Measurements from ENCODE around the gene CTRB1.

Gene CTRB1

GRCh38 chr16:75252049-75252864, 33.5 kb downstream of the CTRB1 start:
- no peak for TF ChIP-seq CTCF (IDR thresholded peaks at IDR 0.05)
- TF ChIP-seq ZFX (IDR thresholded peaks at IDR 0.05; ENCODE audit: borderline replicate concordance) = no peak
- peak overlapping the region; percentile 90 for H3K27ac ChIP-seq

GRCh38 chr16:75252946-75253911, 34.4 kb downstream of the CTRB1 start:
- peak overlapping the region; percentile 90 for H3K27ac ChIP-seq

GRCh38 chr16:75254359-75254837, 35.6 kb downstream of the CTRB1 start:
- peak overlapping the region; percentile 75 for H3K27ac ChIP-seq

More at GRCh38 chr16:75252946-75253911, 34.4 kb downstream of the CTRB1 start:
- no peak for TF ChIP-seq ZFX (IDR thresholded peaks at IDR 0.05; ENCODE audit: borderline replicate concordance)
- no peak for TF ChIP-seq CTCF (IDR thresholded peaks at IDR 0.05)

DNA sequence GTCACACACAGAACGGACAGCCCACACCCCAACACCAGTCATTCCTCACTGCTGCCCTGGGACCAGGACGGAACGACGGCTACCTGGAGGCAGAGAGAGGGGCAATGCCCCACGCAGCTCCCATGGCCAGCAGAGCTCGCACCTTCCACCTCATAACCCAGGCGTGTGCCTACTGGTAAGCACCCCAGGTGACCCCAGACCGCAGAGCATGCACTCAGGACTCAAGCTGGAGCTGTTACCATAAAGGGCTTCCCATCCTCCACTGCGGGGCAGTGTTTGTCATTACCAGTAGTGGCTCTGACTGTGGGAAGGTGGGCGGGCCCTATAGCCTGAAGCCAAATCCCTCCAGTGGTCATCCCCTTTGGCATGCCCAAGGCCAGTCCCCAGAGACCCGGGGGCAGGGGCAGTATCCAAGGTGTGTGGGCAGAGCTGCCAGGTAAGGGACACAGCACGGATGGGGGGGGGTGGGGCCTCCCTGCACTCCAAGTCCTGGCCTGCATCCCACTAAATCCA, 37.3 kb downstream of the CTRB1 start:
- H3K27ac ChIP-seq = no peak overlapping the region
- TF ChIP-seq ZFX (IDR thresholded peaks at IDR 0.05; ENCODE audit: borderline replicate concordance) (no peak), CTCF (IDR thresholded peaks at IDR 0.05) (no peak)

More at GRCh38 chr16:75254359-75254837, 35.6 kb downstream of the CTRB1 start:
- no peak for TF ChIP-seq CTCF (IDR thresholded peaks at IDR 0.05)
- TF ChIP-seq ZFX (IDR thresholded peaks at IDR 0.05; ENCODE audit: borderline replicate concordance) = no peak

DNA sequence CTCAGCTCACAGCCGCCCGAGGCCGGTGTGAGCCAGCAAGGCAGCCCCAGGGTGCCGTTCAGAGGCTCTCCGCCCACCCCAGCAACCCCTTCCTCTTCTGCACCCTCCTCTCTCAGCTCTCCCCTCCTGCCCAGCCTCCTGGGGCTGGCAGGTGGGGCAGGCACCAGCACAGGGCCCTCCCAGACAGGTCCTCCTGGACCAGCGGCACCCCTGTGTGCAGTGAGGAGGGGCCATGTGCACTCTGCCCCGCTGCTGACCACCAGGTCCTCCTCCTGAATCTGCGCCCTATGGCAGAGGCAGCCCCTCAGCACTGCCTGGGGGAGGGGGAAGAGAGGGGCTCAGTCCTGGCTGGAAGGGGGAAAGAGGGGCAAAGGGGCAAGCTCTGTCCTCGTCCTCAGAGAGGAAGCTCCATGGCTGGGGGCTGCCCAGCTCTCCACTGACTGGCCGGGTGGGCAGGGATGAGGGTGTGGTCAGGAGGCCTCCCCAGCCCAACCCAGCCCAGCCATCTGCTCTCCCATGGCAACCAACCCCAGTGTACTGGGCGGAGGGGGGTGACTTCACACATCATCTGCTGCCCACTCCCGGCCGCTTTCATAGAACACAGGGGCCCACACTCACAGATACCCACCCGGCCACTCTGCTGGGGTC, 38.0 kb downstream of the CTRB1 start:
- no peak for TF ChIP-seq ZFX (IDR thresholded peaks at IDR 0.05; ENCODE audit: borderline replicate concordance)
- no peak for TF ChIP-seq CTCF (IDR thresholded peaks at IDR 0.05)
- H3K27ac ChIP-seq = no peak overlapping the region

- no peak for TF ChIP-seq CTCF (IDR thresholded peaks at IDR 0.05)
- no peak for TF ChIP-seq ZFX (IDR thresholded peaks at IDR 0.05; ENCODE audit: borderline replicate concordance)
- H3K27ac ChIP-seq = no peak overlapping the region
Observed at GRCh38 chr16:75257886-75258806, 39.4 kb downstream of the CTRB1 start.
